SK-N-MC (cell line): ENCODE measurements around the gene LOXL1.

Source experiments
- DNase-seq: peaks from one replicate; pipeline ENCODE4 v3.0.0-alpha.2; 2011; ENCODE audit warnings: low read depth, low spot score
- H3K27ac ChIP-seq: fragments of 200-600 bp; sonication (generic); 2 replicates; pipeline ENCODE4 v1.5.1; 2016; ENCODE audit warnings: mixed run types
- H3K36me3 ChIP-seq: fragments of 200-600 bp; sonication (generic); 2 replicates; pipeline ENCODE4 v1.6.1; 2017; ENCODE audit warnings: antibody characterized with exemption, low read length, mixed read lengths; ENCODE audit not compliant: insufficient read depth
- H3K4me3 ChIP-seq: fragments of 200-600 bp; sonication (generic); 2 replicates; pipeline ENCODE4 v1.5.1; 2016
- H3K9ac ChIP-seq: fragments of 200-600 bp; sonication (generic); 2 replicates; pipeline ENCODE4 v1.8.0; 2017; ENCODE audit warnings: mixed run types, mixed read lengths; ENCODE audit not compliant: insufficient read length
- H3K9me3 ChIP-seq: fragments of 200-600 bp; sonication (generic); 2 replicates; pipeline ENCODE4 v1.6.1; 2017; ENCODE audit warnings: low read depth, mild to moderate bottlenecking, antibody characterized with exemption, low read length, moderate library complexity, mixed read lengths
- EZH2 ChIP-seq: fragments of 200-600 bp; sonication (generic); IDR thresholded peaks from one replicate; pipeline ENCODE4 v1.6.1; 2017; ENCODE audit warnings: antibody characterized with exemption
- FOXP2 ChIP-seq: optimal IDR thresholded peaks from 2 replicates; pipeline ENCODE3; 2011; ENCODE audit warnings: mild to moderate bottlenecking, moderate library complexity; ENCODE audit not compliant: insufficient read depth; ENCODE audit errors: extremely low read length, control extremely low read depth
- POLR2AphosphoS5 ChIP-seq: IDR thresholded peaks from 2 replicates; pipeline ENCODE4 v1.6.1; 2012; ENCODE audit warnings: mild to moderate bottlenecking, low read depth, low read length, borderline replicate concordance

Gene LOXL1

GRCh38 chr15:73987250-73987649 lies 61.0 kb downstream of the LOXL1 start:
- Histone ChIP-seq H3K9me3 (no peaks in the 10 kb centered on the region), H3K27ac (no peak overlapping the region), H3K36me3 (no peaks in the 10 kb centered on the region), H3K4me3 (no peak overlapping the region), H3K9ac (no peak overlapping the region)
- TF ChIP-seq EZH2 (no peak), FOXP2 (no peak), POLR2AphosphoS5 (no peak)
- DNase-seq = no peak

GRCh38 chr15:73987681-73988444 lies 61.6 kb downstream of the LOXL1 start:
- DNase-seq = no peak
- H3K27ac ChIP-seq = no peak overlapping the region

DNA sequence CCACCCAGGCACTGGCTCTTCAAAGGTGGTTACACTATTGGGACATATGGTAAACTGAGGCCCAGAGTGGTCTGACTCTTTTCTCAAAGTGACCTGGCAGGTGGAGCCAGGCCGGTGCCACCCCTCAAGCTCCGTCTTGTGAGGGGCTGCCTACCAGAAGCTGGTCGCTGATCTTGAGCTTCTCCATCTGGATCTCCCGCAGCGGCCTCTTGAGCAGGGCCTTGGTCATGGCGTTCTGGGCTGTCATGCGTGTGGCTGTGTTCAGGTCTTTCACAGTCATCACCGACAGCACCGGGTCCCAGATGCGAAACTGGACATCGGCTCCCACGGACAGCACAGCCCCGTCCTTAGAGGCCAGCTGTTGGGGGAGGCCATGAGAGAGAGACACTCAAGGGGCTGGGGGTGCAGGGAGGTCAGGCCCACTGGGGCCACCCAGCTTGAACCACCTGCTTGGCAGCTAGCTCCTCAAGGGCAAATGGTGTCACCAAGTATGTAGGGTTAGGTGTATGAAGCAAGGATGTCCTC lies 62.2 kb downstream of the LOXL1 start:
- Histone ChIP-seq H3K27ac (no peak overlapping the region), H3K9me3 (no peaks in the 10 kb centered on the region), H3K36me3 (no peaks in the 10 kb centered on the region), H3K4me3 (no peak overlapping the region), H3K9ac (no peak overlapping the region)
- DNase-seq = no peak
- TF ChIP-seq FOXP2 = no peak
- TF ChIP-seq POLR2AphosphoS5 = no peak
- TF ChIP-seq EZH2 = no peak

More at GRCh38 chr15:73987681-73988444, 61.6 kb downstream of the LOXL1 start:
- no peak overlapping the region for H3K9ac ChIP-seq
- no peaks in the 10 kb centered on the region for H3K9me3 ChIP-seq
- H3K4me3 ChIP-seq = no peak overlapping the region
- H3K36me3 ChIP-seq = no peaks in the 10 kb centered on the region
- TF ChIP-seq EZH2 (no peak), FOXP2 (no peak), POLR2AphosphoS5 (no peak)

- Histone ChIP-seq H3K9ac (no peak overlapping the region), H3K9me3 (no peaks in the 10 kb centered on the region), H3K4me3 (no peak overlapping the region), H3K27ac (no peak overlapping the region), H3K36me3 (no peaks in the 10 kb centered on the region)
- no peak for TF ChIP-seq EZH2
- no peak for TF ChIP-seq FOXP2
- no peak for TF ChIP-seq POLR2AphosphoS5
- no peak for DNase-seq
These were observed 62.9 kb downstream of the LOXL1 start for GRCh38 chr15:73989001-73989798.

GRCh38 chr15:73990250-73991005 lies 64.2 kb downstream of the LOXL1 start:
- Histone ChIP-seq H3K4me3 (no peak overlapping the region), H3K9ac (no peak overlapping the region), H3K9me3 (no peaks in the 10 kb centered on the region), H3K27ac (no peak overlapping the region), H3K36me3 (no peaks in the 10 kb centered on the region)
- TF ChIP-seq FOXP2 (no peak), POLR2AphosphoS5 (no peak), EZH2 (no peak)
- DNase-seq = no peak

- H3K9ac ChIP-seq = peak overlapping the region; percentile 83
- no peak for DNase-seq
- no peaks in the 10 kb centered on the region for H3K36me3 ChIP-seq
- peak overlapping the region; percentile 91 for H3K4me3 ChIP-seq
- no peak overlapping the region for H3K27ac ChIP-seq
- no peaks in the 10 kb centered on the region for H3K9me3 ChIP-seq
- no peak for TF ChIP-seq FOXP2
- TF ChIP-seq EZH2 = no peak
- TF ChIP-seq POLR2AphosphoS5 = no peak
These were observed 65.0 kb downstream of the LOXL1 start for GRCh38 chr15:73991260-73991659.

DNA sequence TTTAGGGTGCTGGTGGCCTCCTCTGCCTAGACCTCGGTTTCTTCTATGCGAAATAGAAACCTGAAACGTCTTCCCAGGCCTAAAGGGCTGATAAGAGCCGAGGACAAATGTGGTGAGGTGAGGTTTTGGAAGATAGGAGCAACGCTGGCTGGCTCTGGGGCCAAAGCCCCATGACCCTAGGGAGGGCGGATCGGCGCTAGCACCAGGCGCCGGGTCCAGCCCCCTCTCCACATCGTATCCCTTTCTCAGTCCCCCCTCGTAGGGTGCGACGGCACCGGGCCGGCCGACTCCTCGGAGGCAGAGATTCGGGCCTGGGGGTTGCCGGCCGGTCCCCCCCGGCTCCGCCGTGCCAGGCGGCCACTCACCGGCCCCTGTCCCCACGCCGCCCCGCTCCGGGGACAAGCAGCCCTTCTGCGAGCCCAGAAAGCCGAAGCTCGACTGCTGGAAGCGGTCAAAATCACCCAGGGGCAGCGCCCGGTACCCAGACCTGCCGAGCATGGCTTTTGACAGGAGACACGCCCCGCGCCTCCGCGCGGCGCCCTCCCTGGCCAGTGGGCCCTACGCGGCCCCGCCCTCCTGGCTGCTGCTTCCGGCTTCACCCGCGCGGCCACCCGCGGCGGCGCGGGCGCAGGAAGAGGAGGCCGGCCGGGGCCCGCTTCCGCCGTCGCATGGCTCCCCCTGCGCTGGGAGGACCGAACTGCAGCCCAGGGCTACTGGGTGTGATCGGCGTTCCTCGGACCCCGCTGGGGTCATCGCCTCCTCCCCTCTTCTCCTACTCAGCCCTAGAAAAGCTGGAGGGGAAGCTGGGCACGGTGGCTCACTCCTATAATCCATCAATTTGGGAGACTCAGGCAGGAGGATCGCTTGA lies 65.7 kb downstream of the LOXL1 start, which contains the start of gene STOML1:
Gene STOML1 (minus strand): TSS at position 570 of the 868 bp plus-strand sequence. CDS start 72 bp downstream, at position 498.
- H3K9ac ChIP-seq = peak within 1 kb of the TSS; percentile 83
- H3K9me3 ChIP-seq = no peaks in the 10 kb centered on the region
- no peaks in the 10 kb centered on the region for H3K36me3 ChIP-seq
- H3K27ac ChIP-seq = no peak within 1 kb of the TSS
- DNase-seq = no peak
- peak within 1 kb of the TSS; percentile 91 for H3K4me3 ChIP-seq
- no peak for TF ChIP-seq FOXP2
- peak; percentile 70 for TF ChIP-seq POLR2AphosphoS5
